ENCODE measurements around the gene ZNF10. TPM values are rescaled to one million over a fixed set of nuclear protein-coding genes. Genes with fewer than 3 reads are reported as not detected.

Gene ZNF10
- total RNA-seq, 1 experiment from 2014 or later = 12.4 TPM

DNA sequence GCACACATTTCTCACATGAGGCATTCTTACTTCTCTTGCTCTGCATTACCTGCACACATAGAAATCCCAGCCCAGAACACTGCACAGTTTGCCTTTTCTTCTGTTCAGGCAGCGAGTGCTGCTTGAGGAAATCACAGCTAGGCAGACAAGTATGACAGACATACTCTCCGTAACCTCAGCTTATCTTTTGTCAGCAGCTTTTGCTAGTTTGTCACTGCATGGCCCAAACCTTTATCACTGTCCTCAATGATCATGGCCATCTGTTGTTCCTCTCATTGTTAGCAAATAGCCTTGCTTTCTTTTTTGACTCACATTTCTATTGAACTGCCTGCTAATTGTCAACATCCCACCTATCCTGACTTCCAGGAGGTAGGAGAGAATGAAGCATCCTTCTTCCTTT is 5.3 kb downstream of the ZNF10 start:
- Histone ChIP-seq H3K4me3 (ENCODE audit: low read depth in 2 of 2, low read length in 2 of 2) (no peak overlapping the region), H3K27me3 (ENCODE audit: control insufficient read depth, insufficient read depth, low read length) (no peaks in the 10 kb centered on the region), H3K4me1 (ENCODE audit: control insufficient read depth, insufficient read depth, low read length) (peaks cover 6% of the 10 kb centered on the region; the same call in 1 of the 2 replicates), H3K36me3 (ENCODE audit: control insufficient read depth, insufficient read depth, low read length) (no peaks in the 10 kb centered on the region; the same call in 1 of the 2 replicates), H3K9me3 (ENCODE audit: control insufficient read depth, insufficient read depth, low read depth, low read length) (peaks cover 69% of the 10 kb centered on the region), H3K27ac (ENCODE audit: low read length) (no peak overlapping the region)
- in situ Hi-C loops (cut with HindIII; ENCODE audit: low pct_unique_long_range_greater_than_20kb, low sequenced_read_pairs) (no loop called here), intact Hi-C loops (cut with micrococcal nuclease; ENCODE audit: unreplicated experiment) (no loop called here)
- ChIA-PET CTCF (no interaction called here), POLR2A (no interaction called here)
- ATAC-seq = no peak
- TF ChIP-seq TCF7L2 (IDR thresholded peaks at IDR 0.05; ENCODE audit: low read depth, low read length) = no peak
- TF ChIP-seq, protein P1, sequence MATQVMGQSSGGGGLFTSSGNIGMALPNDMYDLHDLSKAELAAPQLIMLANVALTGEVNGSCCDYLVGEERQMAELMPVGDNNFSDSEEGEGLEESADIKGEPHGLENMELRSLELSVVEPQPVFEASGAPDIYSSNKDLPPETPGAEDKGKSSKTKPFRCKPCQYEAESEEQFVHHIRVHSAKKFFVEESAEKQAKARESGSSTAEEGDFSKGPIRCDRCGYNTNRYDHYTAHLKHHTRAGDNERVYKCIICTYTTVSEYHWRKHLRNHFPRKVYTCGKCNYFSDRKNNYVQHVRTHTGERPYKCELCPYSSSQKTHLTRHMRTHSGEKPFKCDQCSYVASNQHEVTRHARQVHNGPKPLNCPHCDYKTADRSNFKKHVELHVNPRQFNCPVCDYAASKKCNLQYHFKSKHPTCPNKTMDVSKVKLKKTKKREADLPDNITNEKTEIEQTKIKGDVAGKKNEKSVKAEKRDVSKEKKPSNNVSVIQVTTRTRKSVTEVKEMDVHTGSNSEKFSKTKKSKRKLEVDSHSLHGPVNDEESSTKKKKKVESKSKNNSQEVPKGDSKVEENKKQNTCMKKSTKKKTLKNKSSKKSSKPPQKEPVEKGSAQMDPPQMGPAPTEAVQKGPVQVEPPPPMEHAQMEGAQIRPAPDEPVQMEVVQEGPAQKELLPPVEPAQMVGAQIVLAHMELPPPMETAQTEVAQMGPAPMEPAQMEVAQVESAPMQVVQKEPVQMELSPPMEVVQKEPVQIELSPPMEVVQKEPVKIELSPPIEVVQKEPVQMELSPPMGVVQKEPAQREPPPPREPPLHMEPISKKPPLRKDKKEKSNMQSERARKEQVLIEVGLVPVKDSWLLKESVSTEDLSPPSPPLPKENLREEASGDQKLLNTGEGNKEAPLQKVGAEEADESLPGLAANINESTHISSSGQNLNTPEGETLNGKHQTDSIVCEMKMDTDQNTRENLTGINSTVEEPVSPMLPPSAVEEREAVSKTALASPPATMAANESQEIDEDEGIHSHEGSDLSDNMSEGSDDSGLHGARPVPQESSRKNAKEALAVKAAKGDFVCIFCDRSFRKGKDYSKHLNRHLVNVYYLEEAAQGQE (IDR thresholded peaks at IDR 0.05; ENCODE audit: insufficient read depth in 1 of 2, low read depth in 2 of 2, low read length in 1 of 2) = no peak
- no peak for DNase-seq (ENCODE audit: low read depth, low spot score)
- BruUV-seq (replicated peaks) = no TSS peak

DNA sequence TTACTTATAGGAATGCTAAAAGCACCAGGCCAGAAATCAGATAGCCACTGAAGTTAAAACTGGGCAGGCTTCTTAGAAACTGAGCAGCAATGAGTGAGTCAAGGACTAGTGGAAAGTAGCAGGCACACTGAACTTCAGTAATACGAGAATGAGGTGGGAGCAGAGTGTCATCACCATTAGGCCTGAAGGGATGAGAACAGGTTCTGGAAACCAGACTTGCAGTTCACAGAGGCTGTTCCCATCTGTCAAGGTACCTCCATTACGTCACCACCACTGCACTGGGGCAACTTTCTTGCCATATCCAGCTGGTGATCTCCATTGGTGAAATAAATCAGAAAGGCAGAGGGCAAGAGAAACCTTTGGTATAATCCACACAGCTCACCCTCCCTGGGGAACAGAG is 15.6 kb downstream of the ZNF10 start:
- DNase-seq (ENCODE audit: low read depth, low spot score) = no peak
- no peak overlapping the region for H3K4me3 ChIP-seq (ENCODE audit: low read depth in 2 of 2, low read length in 2 of 2)
- H3K36me3 ChIP-seq (ENCODE audit: control insufficient read depth, insufficient read depth, low read length) = peaks cover 3% of the 10 kb centered on the region
- no TSS peak for BruUV-seq (replicated peaks)
- ChIA-PET POLR2A (no interaction called here), CTCF (no interaction called here)
- H3K27me3 ChIP-seq (ENCODE audit: control insufficient read depth, insufficient read depth, low read length) = no peaks in the 10 kb centered on the region
- peaks cover 47% of the 10 kb centered on the region for H3K9me3 ChIP-seq (ENCODE audit: control insufficient read depth, insufficient read depth, low read depth, low read length)
- intact Hi-C loops (cut with micrococcal nuclease; ENCODE audit: unreplicated experiment) (no loop called here), in situ Hi-C loops (cut with HindIII; ENCODE audit: low pct_unique_long_range_greater_than_20kb, low sequenced_read_pairs) (no loop called here)
- TF ChIP-seq SIN3A (IDR thresholded peaks at IDR 0.05; ENCODE audit: borderline replicate concordance, insufficient read depth, low read depth, low read length) (no peak), TCF7L2 (IDR thresholded peaks at IDR 0.05; ENCODE audit: low read depth, low read length) (no peak), POLR2AphosphoS5 (IDR thresholded peaks at IDR 0.05; ENCODE audit: low read depth, low read length) (no peak)
- TF ChIP-seq, protein P2, sequence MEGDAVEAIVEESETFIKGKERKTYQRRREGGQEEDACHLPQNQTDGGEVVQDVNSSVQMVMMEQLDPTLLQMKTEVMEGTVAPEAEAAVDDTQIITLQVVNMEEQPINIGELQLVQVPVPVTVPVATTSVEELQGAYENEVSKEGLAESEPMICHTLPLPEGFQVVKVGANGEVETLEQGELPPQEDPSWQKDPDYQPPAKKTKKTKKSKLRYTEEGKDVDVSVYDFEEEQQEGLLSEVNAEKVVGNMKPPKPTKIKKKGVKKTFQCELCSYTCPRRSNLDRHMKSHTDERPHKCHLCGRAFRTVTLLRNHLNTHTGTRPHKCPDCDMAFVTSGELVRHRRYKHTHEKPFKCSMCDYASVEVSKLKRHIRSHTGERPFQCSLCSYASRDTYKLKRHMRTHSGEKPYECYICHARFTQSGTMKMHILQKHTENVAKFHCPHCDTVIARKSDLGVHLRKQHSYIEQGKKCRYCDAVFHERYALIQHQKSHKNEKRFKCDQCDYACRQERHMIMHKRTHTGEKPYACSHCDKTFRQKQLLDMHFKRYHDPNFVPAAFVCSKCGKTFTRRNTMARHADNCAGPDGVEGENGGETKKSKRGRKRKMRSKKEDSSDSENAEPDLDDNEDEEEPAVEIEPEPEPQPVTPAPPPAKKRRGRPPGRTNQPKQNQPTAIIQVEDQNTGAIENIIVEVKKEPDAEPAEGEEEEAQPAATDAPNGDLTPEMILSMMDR (IDR thresholded peaks at IDR 0.05) = no peak
- TF ChIP-seq, protein P1 (IDR thresholded peaks at IDR 0.05; ENCODE audit: insufficient read depth in 1 of 2, low read depth in 2 of 2, low read length in 1 of 2) = no peak
- no peaks in the 10 kb centered on the region for H3K4me1 ChIP-seq (ENCODE audit: control insufficient read depth, insufficient read depth, low read length)
- no peak overlapping the region for H3K27ac ChIP-seq (ENCODE audit: low read length)
- ATAC-seq = no peak
